Urothelium cell line (cell line): ENCODE measurements around the gene GPR42.

Source experiments
- DNase-seq: peaks from one replicate; pipeline ENCODE4 v3.0.0; 2011; ENCODE audit warnings: low spot score, mixed read lengths
- FAIRE-seq: peaks from 2 replicates; lab custom pipeline; 2011; peaks lifted over from hg19 to GRCh38; lab: Jason Lieb, UNC

Gene GPR42, protein sequence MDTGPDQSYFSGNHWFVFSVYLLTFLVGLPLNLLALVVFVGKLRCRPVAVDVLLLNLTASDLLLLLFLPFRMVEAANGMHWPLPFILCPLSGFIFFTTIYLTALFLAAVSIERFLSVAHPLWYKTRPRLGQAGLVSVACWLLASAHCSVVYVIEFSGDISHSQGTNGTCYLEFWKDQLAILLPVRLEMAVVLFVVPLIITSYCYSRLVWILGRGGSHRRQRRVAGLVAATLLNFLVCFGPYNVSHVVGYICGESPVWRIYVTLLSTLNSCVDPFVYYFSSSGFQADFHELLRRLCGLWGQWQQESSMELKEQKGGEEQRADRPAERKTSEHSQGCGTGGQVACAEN

DNA sequence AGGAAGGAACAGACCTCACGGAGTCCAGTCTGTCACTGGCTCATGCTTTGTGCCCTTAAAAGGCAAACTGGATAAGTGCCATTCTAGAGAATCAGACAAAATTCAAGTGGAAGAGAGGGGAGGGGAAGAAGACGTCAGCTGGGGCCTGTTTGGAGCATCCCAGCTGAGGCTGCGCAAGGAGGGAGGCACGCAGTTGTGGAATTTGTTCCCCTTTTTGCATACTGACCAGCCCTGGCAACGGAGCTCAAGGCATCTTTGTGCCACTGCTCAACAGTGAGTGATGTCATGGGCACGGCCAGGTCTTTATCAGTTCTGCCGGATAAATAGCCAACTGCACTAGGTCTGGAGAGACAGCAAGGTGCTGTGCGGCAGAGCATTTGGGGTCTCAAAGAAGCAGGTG lies at the start of gene GPR42:
GPR42 (plus strand) TSS at position 347 of the 400 bp plus-strand sequence. CDS start 292 bp downstream, outside the sequence.
- FAIRE-seq (no peak), DNase-seq (no peak)

DNA sequence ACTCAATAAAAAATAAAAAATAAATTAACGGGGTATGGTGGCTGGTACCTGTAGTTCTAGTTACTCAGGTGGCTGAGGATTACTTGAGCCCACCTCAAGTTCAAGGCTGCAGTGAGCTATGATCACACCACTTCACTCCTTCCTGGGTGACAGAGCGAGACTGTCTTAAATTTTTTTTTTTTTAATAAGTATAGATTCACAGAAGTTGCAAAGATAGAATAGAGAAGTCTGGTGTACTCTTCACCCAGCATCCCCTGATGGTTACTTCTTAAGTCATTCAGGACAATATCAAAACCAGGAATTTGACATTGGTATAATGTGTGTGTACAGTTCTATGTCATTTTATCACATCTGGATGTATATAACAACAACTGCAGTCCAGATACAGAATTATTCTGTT lies 49.6 kb upstream of the GPR42 start:
- no peak for DNase-seq
- FAIRE-seq = no peak

DNA sequence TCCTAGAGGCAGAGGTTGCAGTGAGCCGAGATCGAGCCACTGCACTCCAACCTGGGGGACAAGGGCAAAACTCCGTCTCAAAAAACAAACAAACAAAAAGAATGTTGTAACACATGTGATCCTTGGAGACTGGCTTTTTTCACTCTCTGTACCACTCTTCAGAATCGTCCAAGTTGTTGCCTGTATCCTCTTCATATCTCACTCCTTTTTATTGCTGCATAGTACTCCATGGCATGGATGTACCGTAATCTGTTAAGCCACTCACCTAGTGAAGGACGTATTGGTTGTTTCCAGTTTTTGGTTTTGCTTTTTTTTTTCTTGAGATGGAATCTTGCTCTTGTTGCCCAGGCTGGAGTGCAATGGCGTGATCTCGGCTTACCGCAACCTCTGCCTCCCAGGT lies 48.9 kb upstream of the GPR42 start:
- FAIRE-seq (no peak), DNase-seq (no peak)

DNA sequence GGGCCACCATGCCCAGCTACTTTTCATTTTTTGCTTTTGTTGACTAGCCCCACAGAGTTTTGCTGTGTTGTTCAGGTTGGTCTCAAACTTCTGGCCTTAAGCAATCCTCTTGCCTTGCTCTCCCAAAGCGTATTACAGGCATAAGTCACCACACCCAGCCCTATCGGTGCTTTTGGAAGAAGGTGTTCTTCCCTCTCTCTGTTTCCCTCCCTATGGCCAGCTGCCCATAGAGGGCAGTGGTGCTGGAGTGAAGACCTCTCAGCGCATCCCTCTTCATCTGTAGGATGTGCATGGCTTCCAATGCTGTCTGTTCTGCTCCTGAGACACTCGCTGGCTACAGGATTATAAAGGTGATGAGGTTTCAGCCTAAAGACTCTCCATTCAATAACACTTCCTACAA lies 43.2 kb upstream of the GPR42 start:
- FAIRE-seq (no peak), DNase-seq (no peak)

DNA sequence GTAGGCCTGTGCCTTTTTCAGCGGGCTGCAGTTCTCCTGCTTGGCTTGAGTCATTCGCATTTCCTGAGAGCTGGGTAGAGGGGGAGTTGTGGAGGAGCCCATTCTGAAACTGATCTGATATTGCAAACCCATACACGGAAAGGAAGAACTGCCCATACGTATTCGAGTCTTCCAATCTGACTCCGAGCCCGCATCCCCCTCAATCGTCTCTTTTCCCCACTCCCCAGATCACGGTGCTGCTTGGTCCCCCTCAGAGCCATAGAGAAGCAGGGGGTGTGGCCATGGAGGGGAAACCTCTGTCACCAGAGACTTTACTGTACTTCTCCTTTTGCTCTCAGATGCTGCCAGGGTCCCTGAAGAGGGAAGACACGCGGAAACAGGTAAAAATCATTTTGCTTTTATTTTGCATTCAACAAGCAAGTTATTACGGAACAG lies 42.0 kb upstream of the GPR42 start, which contains the start of gene CD22:
CD22 (plus strand) TSS at position 337 of the 435 bp plus-strand sequence. CDS start 2,854 bp downstream, outside the sequence.
- no peak for DNase-seq
- FAIRE-seq = no peak

DNA sequence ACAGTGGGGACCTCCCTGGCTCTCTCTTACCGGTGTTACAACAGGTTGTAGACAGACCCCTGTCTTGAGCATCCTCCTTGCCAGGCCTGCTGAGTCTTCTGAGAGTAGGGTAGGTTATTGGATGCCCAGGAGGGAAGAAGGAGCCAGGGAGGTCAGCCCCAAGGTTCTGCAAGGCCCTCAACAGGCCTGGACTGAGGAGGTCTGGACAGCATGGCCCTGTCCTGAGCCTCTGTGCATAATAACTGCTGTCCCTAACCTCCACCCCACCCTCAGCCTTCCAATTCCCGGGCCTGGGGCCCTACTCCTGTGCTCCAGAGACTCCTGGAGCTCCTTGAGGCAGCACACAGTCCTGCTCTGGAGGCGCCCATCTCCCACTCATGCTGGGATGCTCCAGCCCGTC lies 41.5 kb upstream of the GPR42 start:
- FAIRE-seq (no peak), DNase-seq (no peak)

DNA sequence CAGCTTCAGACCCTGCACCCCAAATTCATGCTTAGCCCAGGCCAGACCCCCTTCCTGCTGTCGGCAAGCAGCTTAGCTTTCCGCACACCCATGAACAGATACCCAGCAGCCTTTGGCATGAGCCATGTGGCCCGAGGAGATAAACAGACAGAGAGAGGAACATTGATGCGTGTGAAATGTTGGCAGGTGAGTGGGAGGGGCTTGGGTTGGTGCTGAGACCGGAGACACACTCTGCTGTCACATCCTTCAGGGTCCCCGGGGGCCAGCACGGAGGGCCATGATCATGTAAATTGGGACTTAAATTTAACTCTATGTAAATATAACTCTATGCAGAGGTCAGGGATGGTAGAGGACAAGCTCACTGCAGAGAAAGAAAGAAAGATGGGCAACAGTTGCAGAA lies 40.4 kb upstream of the GPR42 start:
- FAIRE-seq (no peak), DNase-seq (no peak)

DNA sequence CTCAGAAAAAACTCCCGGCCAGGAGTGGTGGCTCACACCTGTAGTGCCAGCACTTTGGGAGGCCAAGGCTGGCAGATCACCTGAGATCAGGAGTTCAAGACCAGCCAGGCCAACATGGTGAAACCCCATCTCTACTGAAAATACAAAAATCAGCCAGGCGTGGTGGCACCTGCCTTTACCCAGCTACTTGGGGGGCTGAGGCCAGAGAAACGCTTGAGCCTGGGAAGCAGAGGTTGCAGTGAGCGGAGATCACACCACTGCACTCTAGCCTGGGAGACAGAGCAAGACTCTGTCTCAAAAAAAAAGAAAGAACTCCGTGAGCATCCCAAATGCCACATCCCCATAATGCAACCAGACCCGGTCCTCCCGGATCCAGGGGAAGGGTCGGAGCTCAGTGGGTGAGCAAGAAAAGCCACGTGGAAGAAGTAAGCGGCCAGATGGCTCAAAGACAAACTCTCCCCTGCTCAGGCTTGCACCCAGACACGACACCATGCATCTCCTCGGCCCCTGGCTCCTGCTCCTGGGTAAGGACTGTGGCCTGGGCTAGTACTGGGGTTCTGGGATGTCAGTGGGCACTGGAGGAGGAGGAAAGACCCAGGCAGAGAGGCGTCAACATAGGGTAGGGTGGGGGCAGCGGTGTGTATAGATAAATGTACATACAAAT lies 39.2 kb upstream of the GPR42 start:
- FAIRE-seq (no peak), DNase-seq (no peak)

DNA sequence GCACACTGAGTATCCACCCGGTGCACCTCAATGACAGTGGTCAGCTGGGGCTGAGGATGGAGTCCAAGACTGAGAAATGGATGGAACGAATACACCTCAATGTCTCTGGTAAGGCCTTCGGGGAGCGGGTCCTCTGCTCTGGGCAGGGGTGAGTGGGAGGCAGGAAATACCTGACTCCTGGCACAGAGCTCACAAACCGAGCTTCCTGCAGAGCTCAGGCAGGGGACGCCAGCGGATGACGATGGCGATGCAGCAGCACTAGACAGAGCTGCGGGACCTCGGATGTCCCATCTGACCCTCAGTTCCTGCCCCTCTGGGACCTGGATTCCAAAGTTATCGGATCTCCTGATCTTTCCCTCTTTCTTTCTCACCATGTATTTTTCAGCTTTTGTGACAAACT lies 38.1 kb upstream of the GPR42 start:
- FAIRE-seq = no peak
- DNase-seq = no peak

DNA sequence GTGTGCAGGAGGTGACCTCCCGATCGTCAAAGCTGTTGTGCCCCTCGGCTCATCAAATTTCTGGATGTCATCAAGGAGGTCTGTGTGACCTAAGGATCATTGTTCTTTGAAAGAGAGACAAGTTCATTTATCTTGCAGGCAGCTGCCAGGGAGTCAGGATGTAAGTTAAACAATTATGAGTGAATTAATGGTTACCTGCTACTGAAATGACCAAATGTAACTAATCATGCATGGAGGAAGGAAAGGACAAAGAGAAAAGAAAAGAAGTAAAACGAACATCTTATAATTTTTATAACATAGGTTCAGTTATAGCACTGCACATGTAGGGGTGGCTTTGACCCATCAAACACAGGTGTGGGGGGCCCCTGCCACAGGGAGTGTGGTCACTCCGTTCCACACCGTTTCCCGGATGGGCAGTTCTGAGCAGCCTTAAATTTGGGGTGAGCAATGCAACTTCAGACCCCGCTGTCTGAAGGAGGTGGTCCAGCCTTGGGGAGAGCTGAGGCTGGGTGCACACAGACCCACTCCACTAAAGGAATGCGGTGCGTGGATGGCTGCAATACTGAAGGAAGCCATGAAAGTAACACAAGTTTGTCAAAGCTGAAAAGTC lies 36.6 kb upstream of the GPR42 start:
- DNase-seq (no peak), FAIRE-seq (no peak)

DNA sequence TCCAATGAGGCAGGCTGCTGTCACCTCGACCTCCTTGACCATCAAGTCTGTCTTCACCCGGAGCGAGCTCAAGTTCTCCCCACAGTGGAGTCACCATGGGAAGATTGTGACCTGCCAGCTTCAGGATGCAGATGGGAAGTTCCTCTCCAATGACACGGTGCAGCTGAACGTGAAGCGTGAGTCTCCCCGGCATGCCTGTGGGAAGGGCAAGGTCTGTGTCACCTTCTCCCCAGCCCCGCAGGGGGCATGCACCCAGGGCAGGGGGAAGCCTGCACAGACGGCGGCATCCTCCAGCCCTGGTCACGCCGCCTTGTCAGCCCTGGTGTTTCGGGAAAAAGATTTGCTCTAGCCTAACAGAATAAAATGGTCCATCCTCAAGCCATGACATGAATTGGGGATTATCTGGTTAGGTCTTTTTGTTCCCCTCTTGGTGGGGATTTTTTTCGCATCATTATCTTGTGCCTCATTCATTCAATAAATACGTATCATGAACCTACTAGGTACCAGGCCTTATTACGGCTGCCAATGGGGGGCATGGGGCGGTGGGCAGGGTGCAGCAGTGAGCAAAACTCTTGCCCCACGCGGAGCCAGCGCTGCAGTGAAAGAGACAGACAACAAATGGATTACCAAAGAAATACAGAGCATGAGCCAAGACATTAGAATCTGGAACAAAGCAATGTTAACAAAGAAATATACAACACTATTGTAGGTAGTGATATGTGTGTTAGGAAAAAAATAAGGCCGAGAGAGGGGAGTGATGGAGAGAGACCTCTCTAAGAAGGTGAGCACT lies 34.5 kb upstream of the GPR42 start:
- no peak for DNase-seq
- no peak for FAIRE-seq

DNA sequence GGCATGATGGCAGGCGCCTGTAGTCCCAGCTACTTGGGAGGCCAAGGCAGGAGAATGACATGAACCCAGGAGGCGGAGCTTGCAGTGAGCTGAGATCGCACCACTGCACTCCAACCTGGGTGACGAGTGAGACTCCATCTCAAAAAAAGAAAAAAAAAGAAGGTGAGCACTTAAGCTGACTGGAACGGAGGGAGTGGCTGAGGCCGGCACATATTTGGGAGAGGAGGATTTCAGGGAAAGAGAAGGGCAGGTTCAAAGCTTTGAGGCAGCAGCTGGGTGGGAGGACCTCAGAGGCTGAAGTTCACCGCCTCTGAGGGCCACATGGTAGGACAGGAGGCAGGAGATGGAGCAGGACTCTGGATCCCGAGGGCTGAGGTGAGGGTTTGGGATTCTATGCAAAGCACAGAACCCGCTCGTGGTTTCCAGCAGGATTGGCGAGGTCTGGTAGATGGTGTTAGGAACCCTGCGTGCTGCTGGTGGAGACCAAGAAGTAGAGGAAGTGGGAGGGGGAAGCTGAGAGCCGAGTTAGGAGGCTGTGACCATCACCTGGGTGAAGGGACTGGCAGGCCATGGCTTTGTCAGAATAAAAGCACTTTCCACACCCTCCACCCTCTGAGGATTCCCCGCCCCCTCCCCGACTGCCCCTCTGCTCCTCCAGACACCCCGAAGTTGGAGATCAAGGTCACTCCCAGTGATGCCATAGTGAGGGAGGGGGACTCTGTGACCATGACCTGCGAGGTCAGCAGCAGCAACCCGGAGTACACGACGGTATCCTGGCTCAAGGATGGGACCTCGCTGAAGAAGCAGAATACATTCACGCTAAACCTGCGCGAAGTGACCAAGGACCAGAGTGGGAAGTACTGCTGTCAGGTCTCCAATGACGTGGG lies 33.5 kb upstream of the GPR42 start:
- FAIRE-seq = no peak
- no peak for DNase-seq

DNA sequence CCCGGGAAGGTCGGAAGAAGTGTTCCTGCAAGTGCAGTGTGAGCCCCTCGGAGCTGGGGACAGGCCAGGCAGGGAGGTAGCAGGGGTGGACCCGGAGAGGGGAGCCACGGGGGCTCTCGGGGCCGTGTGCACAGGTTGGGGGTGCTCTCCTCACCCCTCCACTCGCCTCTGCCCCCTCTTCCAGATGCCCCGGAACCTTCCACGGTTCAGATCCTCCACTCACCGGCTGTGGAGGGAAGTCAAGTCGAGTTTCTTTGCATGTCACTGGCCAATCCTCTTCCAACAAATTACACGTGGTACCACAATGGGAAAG lies 32.9 kb upstream of the GPR42 start:
- FAIRE-seq (no peak), DNase-seq (no peak)

DNA sequence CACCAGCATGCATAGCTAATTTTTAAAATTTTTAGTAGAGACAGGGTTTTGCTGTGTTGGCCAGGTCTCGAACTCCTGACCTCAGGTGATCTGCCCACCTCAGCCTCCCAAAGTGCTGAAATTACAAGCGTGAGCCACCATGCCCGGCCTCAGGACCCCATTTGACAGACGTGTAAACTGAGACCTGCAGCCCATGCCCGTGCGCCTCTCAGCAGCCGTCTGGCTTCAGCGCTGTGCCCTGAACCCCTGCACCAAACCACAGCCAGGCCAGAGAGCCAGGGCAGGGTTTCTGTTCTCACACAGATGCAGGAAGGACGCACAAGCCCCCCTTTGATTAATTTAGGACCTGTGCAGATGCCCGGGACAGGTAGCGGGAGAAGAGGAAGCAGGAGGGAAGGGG lies 30.4 kb upstream of the GPR42 start:
- FAIRE-seq (no peak), DNase-seq (no peak)

DNA sequence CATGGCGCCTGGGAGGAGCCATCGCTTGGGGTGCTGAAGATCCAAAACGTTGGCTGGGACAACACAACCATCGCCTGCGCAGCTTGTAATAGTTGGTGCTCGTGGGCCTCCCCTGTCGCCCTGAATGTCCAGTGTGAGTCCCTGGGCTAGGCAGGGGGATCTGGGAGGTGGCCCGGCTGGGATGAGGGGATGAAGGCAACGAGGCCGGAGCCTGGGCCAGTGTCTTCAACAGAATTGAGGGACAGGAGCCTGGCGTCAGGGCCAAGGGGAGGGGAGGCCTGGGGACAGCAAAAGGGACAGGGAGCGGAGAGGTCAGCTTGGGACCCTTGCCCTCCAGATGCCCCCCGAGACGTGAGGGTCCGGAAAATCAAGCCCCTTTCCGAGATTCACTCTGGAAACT lies 29.9 kb upstream of the GPR42 start:
- FAIRE-seq (no peak), DNase-seq (no peak)

DNA sequence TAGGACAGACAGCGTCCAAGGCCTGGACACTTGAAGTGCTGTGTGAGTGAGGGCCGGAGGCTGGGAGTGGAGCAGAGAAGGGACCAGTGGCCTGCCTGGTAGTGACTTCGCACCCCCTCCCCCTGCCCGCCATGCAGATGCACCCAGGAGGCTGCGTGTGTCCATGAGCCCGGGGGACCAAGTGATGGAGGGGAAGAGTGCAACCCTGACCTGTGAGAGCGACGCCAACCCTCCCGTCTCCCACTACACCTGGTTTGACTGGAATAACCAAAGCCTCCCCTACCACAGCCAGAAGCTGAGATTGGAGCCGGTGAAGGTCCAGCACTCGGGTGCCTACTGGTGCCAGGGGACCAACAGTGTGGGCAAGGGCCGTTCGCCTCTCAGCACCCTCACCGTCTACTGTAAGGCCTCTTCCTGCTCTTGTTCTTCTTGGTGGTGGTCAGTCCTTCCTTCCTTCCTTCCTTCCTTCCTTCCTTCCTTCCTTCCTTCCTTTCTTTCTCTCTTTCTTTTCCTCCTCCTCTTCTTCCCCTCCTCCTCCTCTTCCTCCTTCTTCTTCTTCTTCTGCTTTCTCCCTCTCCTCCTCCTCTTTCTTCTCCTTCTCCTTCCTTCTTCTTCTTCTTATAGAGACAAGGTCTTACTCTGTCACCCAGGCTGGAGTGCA lies 29.2 kb upstream of the GPR42 start:
- DNase-seq (no peak), FAIRE-seq (no peak)

DNA sequence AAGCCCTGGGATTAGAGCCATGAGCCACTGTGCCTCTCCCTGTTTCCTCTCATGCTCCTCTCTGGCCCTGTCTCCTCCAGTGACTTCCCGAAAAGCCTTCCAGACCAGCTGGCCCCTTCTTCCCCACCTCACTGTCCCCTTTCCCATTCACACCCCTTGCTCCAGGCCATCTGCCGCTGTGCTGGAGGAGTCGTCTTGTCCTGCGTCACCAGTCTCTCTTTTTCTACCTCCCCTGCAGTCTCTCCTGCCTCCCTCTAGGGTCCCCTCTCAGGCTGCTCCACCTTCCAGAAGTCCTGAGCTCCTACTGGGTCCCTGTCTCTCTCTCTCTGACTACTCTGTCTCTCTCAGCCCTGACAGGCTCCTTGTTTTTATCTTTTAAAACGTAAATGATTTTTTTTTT lies 28.4 kb upstream of the GPR42 start:
- DNase-seq (no peak), FAIRE-seq (no peak)

DNA sequence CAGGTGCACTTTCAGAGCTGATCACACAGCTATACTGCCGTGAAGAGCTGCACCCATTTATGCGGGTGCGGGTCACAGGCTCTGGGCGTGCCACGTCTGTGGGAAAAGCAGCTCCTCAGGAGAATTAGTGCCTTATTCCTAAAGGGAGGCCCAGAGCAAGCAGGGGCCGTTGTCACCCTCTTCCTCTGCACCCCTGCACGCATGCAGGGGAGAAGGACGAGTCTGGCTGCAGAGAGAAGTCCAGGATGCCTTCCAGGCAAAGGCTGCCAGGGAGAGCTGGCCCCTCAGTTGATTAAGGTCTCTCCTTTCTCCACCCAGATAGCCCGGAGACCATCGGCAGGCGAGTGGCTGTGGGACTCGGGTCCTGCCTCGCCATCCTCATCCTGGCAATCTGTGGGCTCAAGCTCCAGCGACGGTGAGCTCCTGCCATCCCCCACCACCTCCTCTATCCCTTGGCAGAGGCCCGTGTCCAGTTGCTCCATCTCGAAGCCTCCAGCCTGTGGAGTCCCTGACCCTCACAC lies 26.3 kb upstream of the GPR42 start:
- no peak for DNase-seq
- FAIRE-seq = no peak

DNA sequence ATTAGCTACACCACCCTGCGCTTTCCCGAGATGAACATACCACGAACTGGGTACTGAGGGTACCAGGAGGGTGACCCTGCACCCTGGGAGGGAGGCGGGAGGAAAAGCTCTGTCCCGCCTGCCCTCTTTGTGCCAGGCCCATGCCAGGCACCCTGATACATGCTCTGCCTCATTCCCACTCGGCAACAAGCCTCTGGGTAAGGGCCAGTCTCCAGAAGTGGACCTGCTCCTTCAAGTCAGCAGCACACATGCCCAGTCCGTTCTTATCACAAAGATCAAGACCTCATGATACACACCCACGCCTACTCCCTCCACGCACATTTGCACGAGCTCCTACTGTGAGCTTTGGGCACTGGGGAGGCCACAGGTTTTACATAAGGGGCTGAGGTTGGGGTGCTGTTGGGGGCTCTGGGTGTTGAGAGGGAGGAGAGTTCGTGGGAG lies 25.2 kb upstream of the GPR42 start:
- DNase-seq (no peak), FAIRE-seq (no peak)
